Measurements from ENCODE around the gene GFY. TPM values are rescaled to one million over a fixed set of nuclear protein-coding genes. Genes with fewer than 3 reads are reported as not detected.

Gene GFY
- polyA plus RNA-seq, 1 donor from 2014 or later = not detected

DNA sequence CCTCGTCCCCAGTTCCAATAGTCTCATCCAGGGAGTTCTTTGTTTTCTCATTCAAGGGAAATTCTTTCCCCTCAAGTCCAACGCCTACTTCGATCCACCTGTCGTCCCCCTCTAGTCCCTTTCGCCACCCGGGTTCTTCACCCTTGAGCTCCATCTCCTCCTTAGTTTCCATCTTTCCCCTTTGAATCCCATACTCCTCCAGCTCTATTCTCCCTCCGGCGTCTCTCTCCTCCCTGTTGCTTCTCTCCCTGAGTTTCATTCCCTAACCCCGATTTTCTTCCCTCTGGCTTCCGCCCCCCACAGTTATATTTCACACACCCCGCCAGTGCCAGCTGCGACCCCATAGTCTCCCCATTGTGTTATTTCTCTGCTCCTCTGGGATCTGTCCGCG is 16.8 kb downstream of the GFY start:
- Histone ChIP-seq H3K9me2 (ENCODE audit: insufficient read depth, low read length) (no peaks in the 10 kb centered on the region), H4K20me1 (ENCODE audit: insufficient read depth) (no peaks in the 10 kb centered on the region), H3K79me2 (replicated peaks; ENCODE audit: insufficient read depth, low read length) (no peaks in the 10 kb centered on the region), H3K4me2 (ENCODE audit: low read length) (no peak overlapping the region), H3K4me3 (ENCODE audit: low read length) (peak overlapping the region; percentile 77), H2AFZ (ENCODE audit: low read depth, low read length) (no peak overlapping the region), H3K36me3 (ENCODE audit: insufficient read depth, low read length) (no peaks in the 10 kb centered on the region), H3K27ac (ENCODE audit: low read length) (no peak overlapping the region), H3F3A (ENCODE audit: insufficient read depth, low read length, poor library complexity, severe bottlenecking) (no peaks in the 10 kb centered on the region), H3K9ac (ENCODE audit: low read length) (no peak overlapping the region), H3K27me3 (ENCODE audit: insufficient read depth, low read depth, low read length) (peaks cover 63% of the 10 kb centered on the region), H3K9me3 (ENCODE audit: low read length) (no peaks in the 10 kb centered on the region)
- TF ChIP-seq SMC3 (conservative IDR thresholded peaks at IDR 0.05; ENCODE audit: poor library complexity) (no peak), EZH2 (IDR thresholded peaks at IDR 0.05; ENCODE audit: borderline replicate concordance, insufficient read depth, low read length, poor library complexity, severe bottlenecking) (peak; percentile 56)

DNA sequence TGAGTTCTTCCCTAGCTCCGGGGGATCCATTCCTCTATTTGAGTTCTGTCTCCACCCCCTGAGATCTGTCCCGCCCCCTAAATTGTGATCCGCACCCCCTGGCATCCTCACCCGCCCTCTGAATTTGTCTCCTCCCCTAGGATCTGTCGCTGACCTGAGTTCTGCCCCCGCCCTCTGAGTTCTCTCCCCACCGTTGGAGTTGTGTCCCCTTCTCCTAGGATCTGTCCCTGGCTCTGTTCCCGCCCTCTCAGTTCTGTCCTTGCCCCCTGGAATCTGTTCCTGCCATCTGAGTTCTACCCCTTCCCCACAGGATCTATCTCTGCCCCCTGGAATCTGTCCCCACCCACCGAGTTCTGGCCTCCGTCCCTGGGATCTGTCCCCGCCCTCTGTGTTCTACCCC is 17.2 kb downstream of the GFY start:
- Histone ChIP-seq H3K9me3 (ENCODE audit: low read length) (no peaks in the 10 kb centered on the region), H3K27me3 (ENCODE audit: insufficient read depth, low read depth, low read length) (peaks cover 59% of the 10 kb centered on the region), H2AFZ (ENCODE audit: low read depth, low read length) (no peak overlapping the region), H3K27ac (ENCODE audit: low read length) (no peak overlapping the region), H4K20me1 (ENCODE audit: insufficient read depth) (no peaks in the 10 kb centered on the region), H3K4me3 (ENCODE audit: low read length) (peak overlapping the region; percentile 77), H3K9me2 (ENCODE audit: insufficient read depth, low read length) (no peaks in the 10 kb centered on the region), H3K9ac (ENCODE audit: low read length) (no peak overlapping the region), H3K4me2 (ENCODE audit: low read length) (no peak overlapping the region), H3F3A (ENCODE audit: insufficient read depth, low read length, poor library complexity, severe bottlenecking) (no peaks in the 10 kb centered on the region), H3K36me3 (ENCODE audit: insufficient read depth, low read length) (no peaks in the 10 kb centered on the region), H3K79me2 (replicated peaks; ENCODE audit: insufficient read depth, low read length) (no peaks in the 10 kb centered on the region)
- TF ChIP-seq, protein P1, sequence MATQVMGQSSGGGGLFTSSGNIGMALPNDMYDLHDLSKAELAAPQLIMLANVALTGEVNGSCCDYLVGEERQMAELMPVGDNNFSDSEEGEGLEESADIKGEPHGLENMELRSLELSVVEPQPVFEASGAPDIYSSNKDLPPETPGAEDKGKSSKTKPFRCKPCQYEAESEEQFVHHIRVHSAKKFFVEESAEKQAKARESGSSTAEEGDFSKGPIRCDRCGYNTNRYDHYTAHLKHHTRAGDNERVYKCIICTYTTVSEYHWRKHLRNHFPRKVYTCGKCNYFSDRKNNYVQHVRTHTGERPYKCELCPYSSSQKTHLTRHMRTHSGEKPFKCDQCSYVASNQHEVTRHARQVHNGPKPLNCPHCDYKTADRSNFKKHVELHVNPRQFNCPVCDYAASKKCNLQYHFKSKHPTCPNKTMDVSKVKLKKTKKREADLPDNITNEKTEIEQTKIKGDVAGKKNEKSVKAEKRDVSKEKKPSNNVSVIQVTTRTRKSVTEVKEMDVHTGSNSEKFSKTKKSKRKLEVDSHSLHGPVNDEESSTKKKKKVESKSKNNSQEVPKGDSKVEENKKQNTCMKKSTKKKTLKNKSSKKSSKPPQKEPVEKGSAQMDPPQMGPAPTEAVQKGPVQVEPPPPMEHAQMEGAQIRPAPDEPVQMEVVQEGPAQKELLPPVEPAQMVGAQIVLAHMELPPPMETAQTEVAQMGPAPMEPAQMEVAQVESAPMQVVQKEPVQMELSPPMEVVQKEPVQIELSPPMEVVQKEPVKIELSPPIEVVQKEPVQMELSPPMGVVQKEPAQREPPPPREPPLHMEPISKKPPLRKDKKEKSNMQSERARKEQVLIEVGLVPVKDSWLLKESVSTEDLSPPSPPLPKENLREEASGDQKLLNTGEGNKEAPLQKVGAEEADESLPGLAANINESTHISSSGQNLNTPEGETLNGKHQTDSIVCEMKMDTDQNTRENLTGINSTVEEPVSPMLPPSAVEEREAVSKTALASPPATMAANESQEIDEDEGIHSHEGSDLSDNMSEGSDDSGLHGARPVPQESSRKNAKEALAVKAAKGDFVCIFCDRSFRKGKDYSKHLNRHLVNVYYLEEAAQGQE (IDR thresholded peaks at IDR 0.05; ENCODE audit: borderline replicate concordance) = no peak
- no peak for TF ChIP-seq RAD21 (conservative IDR thresholded peaks at IDR 0.05)
- TF ChIP-seq EP300 (conservative IDR thresholded peaks at IDR 0.05; ENCODE audit: poor library complexity, severe bottlenecking) = no peak
- no peak for TF ChIP-seq MXI1 (conservative IDR thresholded peaks at IDR 0.05; ENCODE audit: poor library complexity, severe bottlenecking)
- TF ChIP-seq TAF1 (IDR thresholded peaks at IDR 0.05; ENCODE audit: low read depth) = no peak
- TF ChIP-seq SMC3 (conservative IDR thresholded peaks at IDR 0.05; ENCODE audit: poor library complexity) = no peak
- TF ChIP-seq, protein P2, sequence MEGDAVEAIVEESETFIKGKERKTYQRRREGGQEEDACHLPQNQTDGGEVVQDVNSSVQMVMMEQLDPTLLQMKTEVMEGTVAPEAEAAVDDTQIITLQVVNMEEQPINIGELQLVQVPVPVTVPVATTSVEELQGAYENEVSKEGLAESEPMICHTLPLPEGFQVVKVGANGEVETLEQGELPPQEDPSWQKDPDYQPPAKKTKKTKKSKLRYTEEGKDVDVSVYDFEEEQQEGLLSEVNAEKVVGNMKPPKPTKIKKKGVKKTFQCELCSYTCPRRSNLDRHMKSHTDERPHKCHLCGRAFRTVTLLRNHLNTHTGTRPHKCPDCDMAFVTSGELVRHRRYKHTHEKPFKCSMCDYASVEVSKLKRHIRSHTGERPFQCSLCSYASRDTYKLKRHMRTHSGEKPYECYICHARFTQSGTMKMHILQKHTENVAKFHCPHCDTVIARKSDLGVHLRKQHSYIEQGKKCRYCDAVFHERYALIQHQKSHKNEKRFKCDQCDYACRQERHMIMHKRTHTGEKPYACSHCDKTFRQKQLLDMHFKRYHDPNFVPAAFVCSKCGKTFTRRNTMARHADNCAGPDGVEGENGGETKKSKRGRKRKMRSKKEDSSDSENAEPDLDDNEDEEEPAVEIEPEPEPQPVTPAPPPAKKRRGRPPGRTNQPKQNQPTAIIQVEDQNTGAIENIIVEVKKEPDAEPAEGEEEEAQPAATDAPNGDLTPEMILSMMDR (IDR thresholded peaks at IDR 0.05; ENCODE audit: poor library complexity, severe bottlenecking) = no peak
- no peak for TF ChIP-seq POLR2AphosphoS5 (IDR thresholded peaks at IDR 0.05)
- no peak for TF ChIP-seq EZH2 (IDR thresholded peaks at IDR 0.05; ENCODE audit: borderline replicate concordance, insufficient read depth, low read length, poor library complexity, severe bottlenecking)
